HuH-7 (cell line): ENCODE measurements around the gene REL.

ENCODE experiments used
- DNase-seq: peaks from one replicate; pipeline ENCODE4 v3.0.0; 2011; ENCODE audit warnings: low spot score

The REL gene

GRCh38 chr2:60964651-60965498 lies 83.5 kb downstream of the REL start:
- DNase-seq = no peak

- DNase-seq = no peak
Measured at GRCh38 chr2:60965499-60965785, 84.1 kb downstream of the REL start.

GRCh38 chr2:60966507-60967405 lies 85.4 kb downstream of the REL start:
- no peak for DNase-seq

GRCh38 chr2:60972889-60973656 lies 91.7 kb downstream of the REL start:
- no peak for DNase-seq

GRCh38 chr2:60973705-60974104 lies 92.3 kb downstream of the REL start:
- DNase-seq = no peak

GRCh38 chr2:60974652-60975051 lies 93.3 kb downstream of the REL start:
- no peak for DNase-seq
